ENCODE measurements around the gene NTN5. TPM values are rescaled to one million over a fixed set of nuclear protein-coding genes. Genes with fewer than 3 reads are reported as not detected.
A peak's percentile ranks its signal among the peaks of the same experiment; 100 is the strongest.

The NTN5 gene
- total and polyA plus RNA-seq, 9 of the 15 experiments (the other 6 are each of a cell fraction or from before 2014, with no cell fraction given) = not detected

- TF ChIP-seq FOXO4 (CRISPR knock-in tag; IDR thresholded peaks at IDR 0.05) = no peak
- TF ChIP-seq RFX1 (IDR thresholded peaks at IDR 0.05) = no peak
- TF ChIP-seq FOS (IDR thresholded peaks at IDR 0.05; ENCODE audit: extremely low read depth, insufficient read length) = no peak
- no peak for TF ChIP-seq SIRT6 (IDR thresholded peaks at IDR 0.05; ENCODE audit: low read depth, low read length)
- no peak for TF ChIP-seq PRMT5 (CRISPR knock-in tag; IDR thresholded peaks at IDR 0.05)
- no peak for TF ChIP-seq FOXA1 (IDR thresholded peaks at IDR 0.05; ENCODE audit: borderline replicate concordance)
- TF ChIP-seq SMARCA4 (IDR thresholded peaks at IDR 0.05) = no peak; the same call in 1 of the 2 replicates
- no peak for TF ChIP-seq ZNF639 (CRISPR knock-in tag; conservative IDR thresholded peaks at IDR 0.05 in 1 of 2, IDR thresholded peaks at IDR 0.05 in 1 of 2)
- TF ChIP-seq RBBP5 (IDR thresholded peaks at IDR 0.05; ENCODE audit: borderline replicate concordance, insufficient read depth, low read length, poor library complexity, severe bottlenecking) = no peak
- peak in 1 of 2 experiments; percentile 16; a peak in 1 of 4 replicates for TF ChIP-seq NONO (IDR thresholded peaks at IDR 0.05; ENCODE audit: low read depth in 2 of 2, low read length in 1 of 2)
- TF ChIP-seq CLOCK (CRISPR knock-in tag; IDR thresholded peaks at IDR 0.05; ENCODE audit: borderline replicate concordance) = no peak
- no peak for TF ChIP-seq NCOA2 (IDR thresholded peaks at IDR 0.05; ENCODE audit: partially characterized antibody in 2 of 2)
- TF ChIP-seq U2AF1 (optimal IDR thresholded peaks at IDR 0.05; ENCODE audit: low read depth, low read length) = no peak
- no peak for TF ChIP-seq POU5F1 (IDR thresholded peaks at IDR 0.05; ENCODE audit: borderline replicate concordance, low read depth, low read length, partially characterized antibody)
- no peak for TF ChIP-seq MTA1 (IDR thresholded peaks at IDR 0.05; ENCODE audit: borderline replicate concordance)
- no peak for TF ChIP-seq ELF2 (CRISPR knock-in tag; IDR thresholded peaks at IDR 0.05)
- TF ChIP-seq ZNF24 (IDR thresholded peaks at IDR 0.05) = no peak
- TF ChIP-seq GATAD2A (IDR thresholded peaks at IDR 0.05) = 0 out of 2 replicates have a peak, but pooled peaks have one; percentile 37
- no peak for TF ChIP-seq ZNF354B (CRISPR knock-in tag; IDR thresholded peaks at IDR 0.05)
- TF ChIP-seq KDM4B (IDR thresholded peaks at IDR 0.05; ENCODE audit: borderline replicate concordance in 2 of 2, low read depth in 1 of 2) = no peak
- TF ChIP-seq CBX8 (IDR thresholded peaks at IDR 0.05; ENCODE audit: borderline replicate concordance, extremely low read depth, low read depth, low read length, poor library complexity, severe bottlenecking) = no peak
Observed at GRCh38 chr19:48633148-48634035, 39.4 kb downstream of the NTN5 start (continued).
